Neural cell (in vitro differentiated cells): ENCODE results near the gene AFMID.

Experiments used
- CTCF ChIP-seq: fragments of 450-650 bp; IDR thresholded peaks from 2 replicates; pipeline ENCODE4 v1.5.1; 2014; ENCODE audit warnings: antibody characterized with exemption, mild to moderate bottlenecking, moderate library complexity; ENCODE audit not compliant: poor library complexity, severe bottlenecking
- POLR2AphosphoS5 ChIP-seq: IDR thresholded peaks from 2 replicates; pipeline ENCODE4 v1.6.1; 2012
- RAD21 ChIP-seq: fragments of 450-650 bp; conservative IDR thresholded peaks from 2 replicates; pipeline ENCODE4 v1.6.1; 2014; ENCODE audit warnings: antibody characterized with exemption, mild to moderate bottlenecking, moderate library complexity

- no peak for TF ChIP-seq CTCF
- no peak for TF ChIP-seq POLR2AphosphoS5
- TF ChIP-seq RAD21 = no peak
Measured at GRCh38 chr17:78182504-78182903, 4.7 kb upstream of the AFMID start.
